Measurements from ENCODE around the gene ZBTB34.

ZBTB34 gene

DNA sequence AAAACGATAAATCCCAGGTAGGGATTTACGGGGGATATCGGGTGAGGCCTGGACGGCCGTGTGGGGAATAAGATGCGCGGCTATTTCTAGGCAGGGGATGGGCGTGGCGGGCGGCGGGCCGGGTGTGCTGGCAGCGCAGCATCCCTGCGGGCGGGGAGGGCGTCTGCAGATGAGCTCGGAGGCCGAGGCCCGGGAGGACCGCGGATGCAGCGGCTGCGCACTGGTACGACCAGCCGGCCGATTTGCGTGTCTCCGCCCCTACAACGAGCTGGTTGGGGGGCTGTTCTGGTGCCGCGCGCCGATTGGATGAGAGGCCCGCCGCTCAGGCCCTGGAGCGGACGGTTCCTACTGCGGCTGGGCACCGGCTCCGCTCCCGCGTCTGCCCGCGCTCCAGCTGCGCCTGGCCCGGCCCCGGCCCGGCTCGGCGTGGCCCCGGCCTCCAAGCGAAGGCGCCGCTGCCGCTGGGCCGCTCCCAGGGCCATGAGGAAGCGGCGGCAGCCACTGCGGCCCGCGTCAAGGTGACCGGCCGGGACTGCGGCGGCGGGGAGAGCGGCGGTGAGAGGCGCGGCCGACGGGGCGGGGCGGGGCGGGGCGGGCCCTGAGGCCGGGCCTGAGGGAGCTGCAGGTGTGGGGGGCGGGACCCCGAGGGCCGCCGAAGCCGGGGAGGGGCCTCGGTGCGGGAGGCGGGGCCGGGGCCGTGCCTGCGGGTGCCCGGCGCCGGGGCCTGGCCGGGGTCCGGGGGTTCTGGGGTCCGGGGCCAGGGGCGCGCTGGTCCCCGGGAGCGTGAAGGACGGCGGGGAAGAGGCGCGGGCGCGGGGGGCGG, 54.2 kb downstream of the ZBTB34 start, which contains the start of gene RALGPS1:
Gene RALGPS1, plus strand, starts transcription at position 325 of the 823 bp plus-strand sequence. CDS start 47,508 bp downstream, outside the sequence.
- H3K27ac ChIP-seq, result peak within 1 kb of the TSS; percentile 59
- peak; percentile 57; the same call in 1 of the 2 replicates for TF ChIP-seq ZFX (IDR thresholded peaks at IDR 0.05)
- TF ChIP-seq, protein P1, sequence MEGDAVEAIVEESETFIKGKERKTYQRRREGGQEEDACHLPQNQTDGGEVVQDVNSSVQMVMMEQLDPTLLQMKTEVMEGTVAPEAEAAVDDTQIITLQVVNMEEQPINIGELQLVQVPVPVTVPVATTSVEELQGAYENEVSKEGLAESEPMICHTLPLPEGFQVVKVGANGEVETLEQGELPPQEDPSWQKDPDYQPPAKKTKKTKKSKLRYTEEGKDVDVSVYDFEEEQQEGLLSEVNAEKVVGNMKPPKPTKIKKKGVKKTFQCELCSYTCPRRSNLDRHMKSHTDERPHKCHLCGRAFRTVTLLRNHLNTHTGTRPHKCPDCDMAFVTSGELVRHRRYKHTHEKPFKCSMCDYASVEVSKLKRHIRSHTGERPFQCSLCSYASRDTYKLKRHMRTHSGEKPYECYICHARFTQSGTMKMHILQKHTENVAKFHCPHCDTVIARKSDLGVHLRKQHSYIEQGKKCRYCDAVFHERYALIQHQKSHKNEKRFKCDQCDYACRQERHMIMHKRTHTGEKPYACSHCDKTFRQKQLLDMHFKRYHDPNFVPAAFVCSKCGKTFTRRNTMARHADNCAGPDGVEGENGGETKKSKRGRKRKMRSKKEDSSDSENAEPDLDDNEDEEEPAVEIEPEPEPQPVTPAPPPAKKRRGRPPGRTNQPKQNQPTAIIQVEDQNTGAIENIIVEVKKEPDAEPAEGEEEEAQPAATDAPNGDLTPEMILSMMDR (conservative IDR thresholded peaks at IDR 0.05), result no peak

DNA sequence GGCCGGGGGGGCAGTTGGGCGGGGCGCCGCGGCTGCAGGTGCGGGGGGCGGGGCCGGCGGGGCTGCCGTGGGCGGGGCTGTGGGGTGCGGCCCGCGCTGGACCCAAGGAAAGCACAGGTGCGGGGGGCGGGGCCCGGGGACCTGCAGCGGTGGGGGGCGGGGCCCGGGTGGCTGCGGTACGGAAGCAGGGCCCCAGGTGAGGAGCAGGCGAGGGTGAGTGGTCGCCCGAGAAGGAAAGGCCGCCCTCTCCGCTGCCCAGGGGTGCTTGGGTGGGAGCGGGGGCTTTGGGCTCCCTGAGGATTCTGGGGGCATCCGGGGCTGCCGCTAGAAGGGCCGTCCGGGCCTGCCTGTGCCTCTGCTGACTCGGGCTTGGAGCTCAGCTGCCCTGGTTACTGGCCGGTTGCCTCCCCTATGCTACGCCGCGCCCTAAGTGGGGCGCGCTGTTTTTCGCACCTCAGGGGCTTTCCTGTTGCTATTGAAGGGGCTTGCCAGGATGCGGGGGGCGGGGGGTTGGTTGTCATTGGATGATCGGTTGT, 54.9 kb downstream of the ZBTB34 start:
- peak overlapping the region; percentile 59; the same call in 1 of the 2 replicates for H3K27ac ChIP-seq
- TF ChIP-seq ZFX (IDR thresholded peaks at IDR 0.05), result no peak
- TF ChIP-seq, protein P1 (conservative IDR thresholded peaks at IDR 0.05), result no peak

DNA sequence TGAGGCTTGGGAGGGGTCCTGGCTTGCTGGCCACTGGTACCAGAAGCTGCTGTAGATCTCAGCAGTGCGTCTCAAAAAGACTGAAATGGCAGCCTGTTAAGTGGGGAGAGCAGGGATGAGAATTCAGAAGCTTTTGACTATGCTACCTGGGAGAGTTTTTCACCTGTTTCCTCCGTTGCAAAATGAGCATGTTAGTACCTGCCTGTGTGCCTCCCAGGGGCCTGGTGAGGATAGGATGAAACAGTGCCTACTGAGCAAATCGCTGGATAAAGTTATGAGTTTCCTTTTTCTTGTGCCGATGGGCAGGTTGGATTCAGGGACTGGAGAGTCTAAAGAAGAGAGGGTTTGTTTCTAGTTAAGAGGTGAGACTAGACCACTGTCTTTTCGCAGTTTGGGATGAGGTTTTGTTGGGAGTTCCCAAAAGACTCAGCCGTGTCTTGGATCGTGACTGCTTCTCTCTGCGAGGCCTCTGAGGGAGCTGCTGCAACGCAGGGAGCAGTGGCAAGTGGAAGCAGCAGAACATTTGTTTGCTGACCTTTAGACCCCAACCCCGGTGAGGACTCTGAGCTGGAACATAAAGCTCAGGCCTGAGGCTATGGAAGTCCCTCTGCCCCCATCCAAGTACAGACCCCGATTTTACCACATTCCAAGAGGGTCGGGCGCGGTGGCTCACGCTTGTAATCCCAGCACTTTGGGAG, 55.6 kb downstream of the ZBTB34 start:
- H3K27ac ChIP-seq, result no peak overlapping the region; the same call in 1 of the 2 replicates
- TF ChIP-seq, protein P1 (conservative IDR thresholded peaks at IDR 0.05), result no peak
- TF ChIP-seq ZFX (IDR thresholded peaks at IDR 0.05), result no peak

DNA sequence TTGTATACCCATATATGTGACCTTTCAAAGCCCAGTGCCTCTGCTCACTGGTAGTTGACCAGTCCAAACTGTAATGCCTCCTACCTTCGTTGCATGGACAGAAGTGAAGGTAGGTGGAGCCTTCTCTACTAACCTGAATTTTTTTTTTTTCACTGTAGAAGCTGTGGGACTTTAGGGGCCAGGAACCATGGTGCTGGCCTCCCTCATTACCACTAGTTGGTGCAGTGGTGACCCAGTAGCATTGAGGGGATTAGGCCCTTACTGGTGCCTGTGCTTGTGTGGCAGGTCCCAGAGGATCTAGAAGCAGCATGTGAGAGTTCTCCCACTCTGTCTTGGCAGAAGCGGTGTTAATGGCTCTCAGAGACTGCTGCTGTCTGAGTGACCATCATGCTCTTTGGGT, 56.5 kb downstream of the ZBTB34 start:
- H3K27ac ChIP-seq, result no peak overlapping the region
- TF ChIP-seq ZFX (IDR thresholded peaks at IDR 0.05), result no peak
- TF ChIP-seq, protein P1 (conservative IDR thresholded peaks at IDR 0.05), result no peak

DNA sequence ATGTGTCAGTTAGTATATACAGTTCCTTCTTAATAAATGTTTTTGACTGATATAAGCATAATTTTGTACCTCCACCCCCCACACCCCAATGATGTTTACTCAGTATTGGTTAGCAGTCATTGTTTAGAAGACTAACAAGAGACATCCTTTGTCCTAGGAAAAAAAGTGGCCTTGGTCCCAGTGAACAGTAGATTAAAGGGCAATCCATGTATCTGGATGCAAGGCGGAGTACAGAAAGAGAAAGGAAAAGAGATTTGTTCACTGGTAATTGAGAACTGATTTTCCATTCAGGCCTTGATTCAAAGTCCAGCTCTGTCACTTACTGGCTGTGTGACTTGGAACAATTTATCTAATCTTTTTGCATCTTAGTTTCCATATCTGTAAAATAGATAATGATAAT, 58.8 kb downstream of the ZBTB34 start:
- no peak overlapping the region for H3K27ac ChIP-seq
- TF ChIP-seq, protein P1 (conservative IDR thresholded peaks at IDR 0.05), result no peak

DNA sequence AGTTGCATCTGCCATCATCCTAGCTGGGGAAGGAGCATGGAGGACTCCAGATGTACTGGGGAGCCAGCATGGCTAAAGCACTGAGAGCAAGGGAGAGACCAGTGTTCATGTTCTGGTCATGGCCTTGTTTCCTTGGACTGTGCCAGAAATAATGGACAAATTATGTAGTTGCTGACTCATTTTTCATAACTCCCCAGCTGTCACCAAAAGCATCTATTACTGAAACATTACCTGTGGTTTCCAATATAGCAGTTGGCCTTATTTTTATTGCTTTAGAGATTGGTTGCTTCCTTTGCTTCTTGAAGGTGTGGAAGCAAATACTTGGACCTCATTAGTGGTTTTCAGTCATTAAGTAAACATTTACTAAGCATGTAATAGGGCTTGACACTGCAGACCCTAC, 65.4 kb downstream of the ZBTB34 start:
- no peak overlapping the region for H3K27ac ChIP-seq
- TF ChIP-seq, protein P1 (conservative IDR thresholded peaks at IDR 0.05), result no peak
- no peak for TF ChIP-seq ZFX (IDR thresholded peaks at IDR 0.05)

DNA sequence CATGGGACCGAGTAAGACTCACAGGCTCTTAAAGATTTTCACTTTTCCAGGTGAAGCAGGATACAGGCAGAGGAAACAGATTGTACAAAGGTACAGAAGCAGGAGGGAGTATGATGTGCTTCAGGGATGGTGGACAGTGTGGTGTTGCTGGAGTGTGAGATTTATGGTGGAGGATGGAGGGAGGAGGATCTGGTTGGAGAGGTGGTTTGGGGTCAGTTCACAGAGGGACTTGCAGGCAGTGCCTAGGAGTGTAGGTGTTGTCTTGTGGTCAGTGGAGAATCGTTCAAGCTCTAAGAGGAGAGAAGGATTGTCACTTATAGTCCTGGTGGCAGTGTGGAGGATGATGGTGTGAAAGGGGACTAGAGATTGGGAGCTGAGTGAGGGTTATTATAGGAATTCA, 65.9 kb downstream of the ZBTB34 start:
- TF ChIP-seq, protein P1 (conservative IDR thresholded peaks at IDR 0.05), result no peak
- no peak for TF ChIP-seq ZFX (IDR thresholded peaks at IDR 0.05)
- H3K27ac ChIP-seq, result no peak overlapping the region

Measured in C4-2B (cell line).